GM12878 (cell line): Measurements from ENCODE around the gene TRIM28. TPM values are rescaled to one million over a fixed set of nuclear protein-coding genes. Genes with fewer than 3 reads are reported as not detected.

Source experiments
- BCL3 ChIP-seq: IDR thresholded peaks from 2 replicates; pipeline ENCODE4 v1.6.1; 2011; ENCODE audit warnings: borderline replicate concordance, low read depth, mild to moderate bottlenecking, moderate library complexity, low read length; ENCODE audit not compliant: insufficient read depth, poor library complexity, severe bottlenecking
- CREM ChIP-seq: IDR thresholded peaks from 2 replicates; pipeline ENCODE4 v1.6.1; 2014; ENCODE audit warnings: antibody characterized with exemption, low read depth
- CTCF ChIP-seq, 3 experiments: IDR thresholded peaks in 2 of 3; conservative IDR thresholded peaks in 1 of 3; 2 replicates each; pipeline ENCODE4 v1.5.1; 2011; ENCODE audit warnings: low read depth in 3 of 3, low read length in 3 of 3, mild to moderate bottlenecking in 3 of 3, control low read depth in 2 of 3, moderate library complexity in 2 of 3, inconsistent platforms in 1 of 3, mixed read lengths in 1 of 3; ENCODE audit not compliant: control insufficient read depth in 2 of 3, insufficient read depth in 1 of 3; ENCODE audit errors: extremely low read depth in 1 of 3
- DPF2 ChIP-seq: fragments of 450-650 bp; IDR thresholded peaks from 2 replicates; pipeline ENCODE4 v1.6.1; 2017; ENCODE audit warnings: mild to moderate bottlenecking
- ESRRA ChIP-seq: IDR thresholded peaks from 2 replicates; pipeline ENCODE4 v1.6.1; 2012; ENCODE audit warnings: mild to moderate bottlenecking, low read length, improper control_type of control experiment
- NFXL1 ChIP-seq: fragments of 450-650 bp; IDR thresholded peaks from 2 replicates; pipeline ENCODE4 v1.6.1; 2017; ENCODE audit warnings: antibody characterized with exemption, mild to moderate bottlenecking, borderline replicate concordance
- PML ChIP-seq: IDR thresholded peaks from 2 replicates; pipeline ENCODE4 v1.6.1; 2012; ENCODE audit warnings: low read length, inconsistent platforms
- POLR2AphosphoS5 ChIP-seq: IDR thresholded peaks from 2 replicates; pipeline ENCODE4 v1.6.1; 2011; ENCODE audit warnings: mild to moderate bottlenecking, low read length, inconsistent platforms
- polyA plus RNA-seq, 11 experiments: library from polyadenylated mRNA; depleted of rRNA in 4 of 11; unstranded in 6 of 11; stranded (reverse) in 5 of 11; fragments of >200 nt; fragmentation: Nextera tagmentation in 4 of 11; fragmentation: Illumina TruSeq in 1 of 11; extraction: Ambion mirVana in 4 of 11; extraction: Trizol in 1 of 11; gene quantifications; 1 replicate in 1 of 11; 2 replicates in 10 of 11; pipeline versions ENCODE4 v1.2.1 to v1.2.3, GENCODE V29; 2011 to 2016; ENCODE audit warnings: inconsistent platforms in 2 of 11, missing spikeins in 2 of 11, low read depth in 1 of 11
- total RNA-seq, 4 experiments: library from RNA; depleted of rRNA in 3 of 4; stranded (reverse); fragments of >200 nt in 3 of 4; fragmentation: Illumina TruSeq in 1 of 4; extraction: Trizol in 1 of 4; gene quantifications; 2 replicates each; pipeline versions ENCODE4 v1.2.1 to v1.2.3, GENCODE V29; 2013 to 2021
- TF ChIP-seq, protein P1 (sequence below): fragments of 450-650 bp; conservative IDR thresholded peaks from 2 replicates; pipeline ENCODE4 v1.6.1; 2017; ENCODE audit warnings: mild to moderate bottlenecking, moderate library complexity
- TF ChIP-seq, protein P2 (sequence below): fragments of 150-350 bp; IDR thresholded peaks from 2 replicates; pipeline ENCODE4 v1.6.1; 2014; ENCODE audit warnings: mild to moderate bottlenecking, low read depth, low read length

Gene TRIM28
- total and polyA plus RNA-seq, 10 of the 15 experiments (the other 5 are each of a cell fraction or from before 2014, with no cell fraction given), result 5.0 to 650 (median 296) TPM

- TF ChIP-seq ESRRA (peak; percentile 55; the same call in 1 of the 2 replicates), CTCF (IDR thresholded peaks at IDR 0.05 in 2 of 3, conservative IDR thresholded peaks at IDR 0.05 in 1 of 3; ENCODE audit: control insufficient read depth in 2 of 3, extremely low read depth in 1 of 3, insufficient read depth in 1 of 3, low read depth in 3 of 3, low read length in 3 of 3) (peak; percentile 80 to 99 (median 98); a peak in 5 of 6 replicates), CREM (no peak), BCL3 (no peak), DPF2 (peak; percentile 75), POLR2AphosphoS5 (peak; percentile 88; the same call in 1 of the 2 replicates), PML (peak; percentile 24; the same call in 1 of the 2 replicates), NFXL1 (no peak)
- TF ChIP-seq, protein P1, sequence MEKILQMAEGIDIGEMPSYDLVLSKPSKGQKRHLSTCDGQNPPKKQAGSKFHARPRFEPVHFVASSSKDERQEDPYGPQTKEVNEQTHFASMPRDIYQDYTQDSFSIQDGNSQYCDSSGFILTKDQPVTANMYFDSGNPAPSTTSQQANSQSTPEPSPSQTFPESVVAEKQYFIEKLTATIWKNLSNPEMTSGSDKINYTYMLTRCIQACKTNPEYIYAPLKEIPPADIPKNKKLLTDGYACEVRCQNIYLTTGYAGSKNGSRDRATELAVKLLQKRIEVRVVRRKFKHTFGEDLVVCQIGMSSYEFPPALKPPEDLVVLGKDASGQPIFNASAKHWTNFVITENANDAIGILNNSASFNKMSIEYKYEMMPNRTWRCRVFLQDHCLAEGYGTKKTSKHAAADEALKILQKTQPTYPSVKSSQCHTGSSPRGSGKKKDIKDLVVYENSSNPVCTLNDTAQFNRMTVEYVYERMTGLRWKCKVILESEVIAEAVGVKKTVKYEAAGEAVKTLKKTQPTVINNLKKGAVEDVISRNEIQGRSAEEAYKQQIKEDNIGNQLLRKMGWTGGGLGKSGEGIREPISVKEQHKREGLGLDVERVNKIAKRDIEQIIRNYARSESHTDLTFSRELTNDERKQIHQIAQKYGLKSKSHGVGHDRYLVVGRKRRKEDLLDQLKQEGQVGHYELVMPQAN, result 0 out of 2 replicates have a peak, but pooled peaks have one; percentile 62
- TF ChIP-seq, protein P2, sequence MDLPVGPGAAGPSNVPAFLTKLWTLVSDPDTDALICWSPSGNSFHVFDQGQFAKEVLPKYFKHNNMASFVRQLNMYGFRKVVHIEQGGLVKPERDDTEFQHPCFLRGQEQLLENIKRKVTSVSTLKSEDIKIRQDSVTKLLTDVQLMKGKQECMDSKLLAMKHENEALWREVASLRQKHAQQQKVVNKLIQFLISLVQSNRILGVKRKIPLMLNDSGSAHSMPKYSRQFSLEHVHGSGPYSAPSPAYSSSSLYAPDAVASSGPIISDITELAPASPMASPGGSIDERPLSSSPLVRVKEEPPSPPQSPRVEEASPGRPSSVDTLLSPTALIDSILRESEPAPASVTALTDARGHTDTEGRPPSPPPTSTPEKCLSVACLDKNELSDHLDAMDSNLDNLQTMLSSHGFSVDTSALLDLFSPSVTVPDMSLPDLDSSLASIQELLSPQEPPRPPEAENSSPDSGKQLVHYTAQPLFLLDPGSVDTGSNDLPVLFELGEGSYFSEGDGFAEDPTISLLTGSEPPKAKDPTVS, result no peak
- TF ChIP-seq, all 136 proteins: peak for 51
Observed at GRCh38 chr19:58513694-58514563, 29.9 kb upstream of the TRIM28 start (continued).
